HCT116 (cell line): ENCODE data around the gene PLEKHJ1. TPM values are rescaled to one million over a fixed set of nuclear protein-coding genes. Genes with fewer than 3 reads are reported as not detected.

Experiments used
- ATAC-seq: fragments of 200-7000 bp; cut with Tn5 transposase; 2 replicates; pipeline ENCODE4 v1.9.1; 2020; ENCODE audit warnings: mild to moderate bottlenecking, moderate library complexity
- BruUV-seq: library from RNA; stranded (reverse); fragments of 400-500 nt; replicated peaks from 2 replicates; lab custom pipeline; 2021; lab: Mats Ljungman, UMichigan
- CTCF ChIA-PET: fragments of 300-600 bp; sonication (Branson Sonifier 250); formaldehyde crosslinking; loops from one replicate; lab custom pipeline; 2021; ENCODE audit warnings: antibody characterized with exemption; lab: Charles Lee
- POLR2A ChIA-PET: fragments of 300-600, 350-600 bp; sonication (Branson Sonifier 250); formaldehyde crosslinking; loops from one replicate; lab custom pipeline; 2021; ENCODE audit warnings: antibody characterized with exemption; lab: Charles Lee
- RAD21 ChIA-PET, 2 experiments: fragments of 300-600 bp; sonication (Branson Sonifier 250); formaldehyde crosslinking; loops; one replicate each; lab custom pipeline; 2023; ENCODE audit warnings: low total read pairs in 2 of 2; ENCODE audit not compliant: uncharacterized antibody in 2 of 2, unreplicated experiment in 2 of 2, low non-redundant PET in 1 of 2; lab: Charles Lee
- DNase-seq: peaks from one replicate; pipeline ENCODE4 v3.0.0-alpha.2; 2010; ENCODE audit warnings: low read depth, low spot score
- H2AFZ ChIP-seq: fragments of 200-600 bp; shearing (Covaris generic), sonication (generic); 2 replicates; pipeline ENCODE4 v1.6.1; 2017; ENCODE audit warnings: low read depth, mixed run types, mixed read lengths, antibody characterized with exemption, low read length; ENCODE audit not compliant: poor library complexity, severe bottlenecking
- H3K27ac ChIP-seq: 2 replicates; pipeline ENCODE4 v1.5.1; 2012; ENCODE audit warnings: low read depth, low read length
- H3K27me3 ChIP-seq: fragments of 200-600 bp; sonication (generic); 2 replicates; pipeline ENCODE4 v1.6.1; 2016; ENCODE audit warnings: mixed run types, low read length, mixed read lengths; ENCODE audit not compliant: insufficient read depth
- H3K36me3 ChIP-seq, 2 experiments: fragments of 200-500 bp in 1 of 2; fragments of 200-600 bp in 1 of 2; sonication (Bioruptor generic) in 1 of 2; sonication (generic) in 1 of 2; 2 replicates each; pipeline versions ENCODE4 v1.5.1 to v1.6.1; 2014 to 2016; ENCODE audit warnings: low read length in 2 of 2, inconsistent platforms in 1 of 2, mixed read lengths in 1 of 2, mixed run types in 1 of 2; ENCODE audit not compliant: insufficient read depth in 2 of 2, control insufficient read depth in 1 of 2
- H3K4me1 ChIP-seq, 2 experiments: fragments of 200-600 bp in 1 of 2; sonication (generic) in 1 of 2; 2 replicates each; pipeline versions ENCODE4 v1.5.1 to v1.6.1; 2012 to 2017; ENCODE audit warnings: low read length in 2 of 2, inconsistent platforms in 1 of 2, mild to moderate bottlenecking in 1 of 2, mixed read lengths in 1 of 2, mixed run types in 1 of 2, moderate library complexity in 1 of 2; ENCODE audit not compliant: insufficient read depth in 2 of 2, control insufficient read depth in 1 of 2
- H3K4me2 ChIP-seq: fragments of 200-600 bp; sonication (generic); 2 replicates; pipeline ENCODE4 v1.6.1; 2017; ENCODE audit warnings: mixed run types, low read length, mixed read lengths
- H3K4me3 ChIP-seq, 2 experiments: fragments of 200-600 bp in 1 of 2; sonication (generic) in 1 of 2; replicated peaks in 1 of 2; 2 replicates each; pipeline ENCODE4 v1.5.1; 2011 to 2016; ENCODE audit warnings: low read length in 2 of 2, control low read depth in 1 of 2, low read depth in 1 of 2, mild to moderate bottlenecking in 1 of 2, mixed read lengths in 1 of 2, mixed run types in 1 of 2
- H3K79me2 ChIP-seq: fragments of 200-600 bp; sonication (generic); 2 replicates; pipeline ENCODE4 v1.6.1; 2017; ENCODE audit warnings: mild to moderate bottlenecking, mixed run types, low read length, moderate library complexity, mixed read lengths; ENCODE audit not compliant: insufficient read depth
- H3K9ac ChIP-seq: fragments of 200-600 bp; sonication (generic); 2 replicates; pipeline ENCODE4 v1.6.1; 2016; ENCODE audit warnings: low read length, mixed read lengths
- H3K9me2 ChIP-seq: fragments of 200-600 bp; sonication (generic), shearing (Covaris generic); 2 replicates; pipeline ENCODE4 v1.6.1; 2017; ENCODE audit warnings: mixed run types, mild to moderate bottlenecking, moderate library complexity; ENCODE audit not compliant: insufficient read depth
- H3K9me3 ChIP-seq, 2 experiments: fragments of 200-500 bp in 1 of 2; fragments of 200-600 bp in 1 of 2; sonication (Bioruptor generic) in 1 of 2; sonication (generic) in 1 of 2; 2 replicates each; pipeline ENCODE4 v1.6.1; 2014 to 2017; ENCODE audit warnings: low read length in 2 of 2, mixed read lengths in 2 of 2, inconsistent platforms in 1 of 2, low read depth in 1 of 2, mild to moderate bottlenecking in 1 of 2, mixed run types in 1 of 2, moderate library complexity in 1 of 2; ENCODE audit not compliant: control insufficient read depth in 1 of 2, insufficient read depth in 1 of 2
- H4K20me1 ChIP-seq: fragments of 200-600 bp; sonication (generic), shearing (Covaris generic); 2 replicates; pipeline ENCODE4 v1.6.1; 2017; ENCODE audit warnings: mixed run types, mild to moderate bottlenecking, moderate library complexity; ENCODE audit not compliant: insufficient read depth
- CBX3 ChIP-seq: IDR thresholded peaks from 2 replicates; pipeline ENCODE4 v1.6.1; 2012; ENCODE audit warnings: low read depth
- CEBPB ChIP-seq: IDR thresholded peaks from 2 replicates; pipeline ENCODE4 v1.6.1; 2012; ENCODE audit warnings: low read depth
- EGR1 ChIP-seq: IDR thresholded peaks from 2 replicates; pipeline ENCODE4 v1.6.1; 2012; ENCODE audit warnings: low read depth
- ELF1 ChIP-seq: IDR thresholded peaks from 2 replicates; pipeline ENCODE4 v1.6.1; 2012; ENCODE audit warnings: low read depth, borderline replicate concordance
- EZH2 ChIP-seq: fragments of 200-600 bp; sonication (generic); IDR thresholded peaks from 2 replicates; pipeline ENCODE4 v1.6.1; 2017; ENCODE audit warnings: antibody characterized with exemption, mixed run types
- EZH2phosphoT487 ChIP-seq: fragments of 200-600 bp; IDR thresholded peaks from 2 replicates; pipeline ENCODE4 v1.6.1; 2018; ENCODE audit warnings: antibody characterized with exemption, borderline replicate concordance
- FOSL1 ChIP-seq: IDR thresholded peaks from 2 replicates; pipeline ENCODE4 v1.6.1; 2012; ENCODE audit warnings: low read depth
- JUND ChIP-seq: IDR thresholded peaks from 2 replicates; pipeline ENCODE4 v1.6.1; 2012
- POLR2A ChIP-seq: IDR thresholded peaks from 2 replicates; pipeline ENCODE4 v1.7.0; 2011; ENCODE audit warnings: borderline replicate concordance; ENCODE audit not compliant: insufficient read depth, insufficient read length; ENCODE audit errors: extremely low read depth
- POLR2AphosphoS5 ChIP-seq: IDR thresholded peaks from 2 replicates; pipeline ENCODE4 v1.6.1; 2011; ENCODE audit warnings: mild to moderate bottlenecking, low read depth, low read length, moderate library complexity
- SIN3A ChIP-seq: IDR thresholded peaks from 2 replicates; pipeline ENCODE4 v1.6.1; 2012; ENCODE audit warnings: low read depth
- SP1 ChIP-seq: IDR thresholded peaks from 2 replicates; pipeline ENCODE4 v1.6.1; 2012; ENCODE audit warnings: low read depth
- SRF ChIP-seq: IDR thresholded peaks from 2 replicates; pipeline ENCODE4 v1.6.1; 2012; ENCODE audit warnings: low read depth
- TCF7L2 ChIP-seq: IDR thresholded peaks from 2 replicates; pipeline ENCODE4 v1.7.0; 2011; ENCODE audit warnings: borderline replicate concordance, inconsistent platforms; ENCODE audit not compliant: insufficient read depth, insufficient read length; ENCODE audit errors: extremely low read depth
- YY1 ChIP-seq: IDR thresholded peaks from 2 replicates; pipeline ENCODE4 v1.6.1; 2011; ENCODE audit warnings: low read length, low read depth, moderate library complexity, mild to moderate bottlenecking; ENCODE audit not compliant: insufficient replicate concordance; ENCODE audit errors: extremely low read depth
- ZFX ChIP-seq: fragments of 450-650 bp; IDR thresholded peaks from 2 replicates; pipeline ENCODE4 v1.6.1; 2017
- intact Hi-C: fragments of 100-400 bp; cut with micrococcal nuclease; formaldehyde crosslinking; loops from 2 replicates; pipeline ENCODE4 v1.10.0; 2022
- total RNA-seq: library from RNA; stranded (reverse); gene quantifications from one replicate; pipeline ENCODE4 v1.2.1, GENCODE V29; 2021; ENCODE audit not compliant: unreplicated experiment
- TF ChIP-seq, protein P1 (sequence below): IDR thresholded peaks from 2 replicates; pipeline ENCODE4 v1.6.1; 2011; ENCODE audit warnings: mild to moderate bottlenecking, low read length, moderate library complexity; ENCODE audit not compliant: insufficient replicate concordance; ENCODE audit errors: extremely low read depth
- TF ChIP-seq, protein P2 (sequence below), 3 experiments: fragments of 200-600 bp in 1 of 3; sonication (generic) in 1 of 3; IDR thresholded peaks in 2 of 3; conservative IDR thresholded peaks in 1 of 3; 2 replicates each; pipeline ENCODE4 v1.5.1; 2012 to 2017; ENCODE audit warnings: low read depth in 2 of 3, low read length in 2 of 3, antibody characterized with exemption in 1 of 3, borderline replicate concordance in 1 of 3, control low read depth in 1 of 3, mild to moderate bottlenecking in 1 of 3, mixed read lengths in 1 of 3, mixed run types in 1 of 3, moderate library complexity in 1 of 3; ENCODE audit not compliant: insufficient read depth in 1 of 3
- TF ChIP-seq, protein P3 (sequence below): IDR thresholded peaks from 2 replicates; pipeline ENCODE4 v1.6.1; 2012
- TF ChIP-seq, protein P4 (sequence below): IDR thresholded peaks from 2 replicates; pipeline ENCODE4 v1.6.1; 2012

Gene PLEKHJ1
- total RNA-seq, 1 experiment from 2014 or later = 88.2 TPM

DNA sequence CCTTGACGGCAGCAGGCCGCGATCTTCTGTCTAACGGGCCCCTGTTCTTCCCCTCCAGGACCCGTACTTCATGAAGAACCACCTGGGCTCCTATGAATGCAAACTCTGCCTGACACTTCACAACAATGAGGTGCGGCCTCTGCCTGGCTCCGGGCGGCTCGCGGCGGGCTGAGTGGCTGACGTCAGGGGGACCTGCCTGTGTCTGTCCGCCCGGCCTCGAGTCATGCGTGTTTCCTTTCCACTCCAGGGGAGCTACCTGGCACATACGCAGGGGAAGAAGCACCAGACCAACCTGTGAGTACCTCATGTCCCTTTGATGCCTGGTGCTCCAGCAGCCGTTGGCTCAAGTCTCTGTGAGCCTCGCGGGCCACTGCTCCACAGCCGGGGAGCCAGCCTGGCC lies 8.4 kb upstream of the PLEKHJ1 start:
- no peak for DNase-seq
- Histone ChIP-seq H3K79me2 (peaks cover 69% of the 10 kb centered on the region), H3K4me3 (no peak overlapping the region), H3K27ac (no peak overlapping the region), H3K9ac (no peak overlapping the region), H2AFZ (no peak overlapping the region), H3K9me3 (no peaks in the 10 kb centered on the region), H3K27me3 (no peaks in the 10 kb centered on the region), H3K9me2 (no peaks in the 10 kb centered on the region), H3K4me2 (no peak overlapping the region), H3K4me1 (peaks cover 0 to 17% of the 10 kb centered on the region in 2 experiments; a peak in 2 of 4 replicates), H4K20me1 (peaks cover 25% of the 10 kb centered on the region; the same call in 1 of the 2 replicates), H3K36me3 (peaks cover 44 to 82% of the 10 kb centered on the region in 2 experiments)
- POLR2A ChIA-PET = no interaction called here
- intact Hi-C loops = loop anchor here (2.0 kb wide), 1 partner anchor 14 kb away; no protein-coding TSS in a partner anchor
- TF ChIP-seq FOSL1 (no peak), SP1 (no peak), ZFX (no peak), EGR1 (no peak), CBX3 (no peak), CEBPB (no peak), YY1 (no peak), TCF7L2 (no peak), JUND (no peak), SIN3A (no peak), EZH2 (no peak), ELF1 (no peak), EZH2phosphoT487 (no peak), SRF (no peak), POLR2AphosphoS5 (no peak), POLR2A (no peak)
- TF ChIP-seq, protein P1, sequence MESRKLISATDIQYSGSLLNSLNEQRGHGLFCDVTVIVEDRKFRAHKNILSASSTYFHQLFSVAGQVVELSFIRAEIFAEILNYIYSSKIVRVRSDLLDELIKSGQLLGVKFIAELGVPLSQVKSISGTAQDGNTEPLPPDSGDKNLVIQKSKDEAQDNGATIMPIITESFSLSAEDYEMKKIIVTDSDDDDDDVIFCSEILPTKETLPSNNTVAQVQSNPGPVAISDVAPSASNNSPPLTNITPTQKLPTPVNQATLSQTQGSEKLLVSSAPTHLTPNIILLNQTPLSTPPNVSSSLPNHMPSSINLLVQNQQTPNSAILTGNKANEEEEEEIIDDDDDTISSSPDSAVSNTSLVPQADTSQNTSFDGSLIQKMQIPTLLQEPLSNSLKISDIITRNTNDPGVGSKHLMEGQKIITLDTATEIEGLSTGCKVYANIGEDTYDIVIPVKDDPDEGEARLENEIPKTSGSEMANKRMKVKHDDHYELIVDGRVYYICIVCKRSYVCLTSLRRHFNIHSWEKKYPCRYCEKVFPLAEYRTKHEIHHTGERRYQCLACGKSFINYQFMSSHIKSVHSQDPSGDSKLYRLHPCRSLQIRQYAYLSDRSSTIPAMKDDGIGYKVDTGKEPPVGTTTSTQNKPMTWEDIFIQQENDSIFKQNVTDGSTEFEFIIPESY = no peak
- TF ChIP-seq, protein P2, sequence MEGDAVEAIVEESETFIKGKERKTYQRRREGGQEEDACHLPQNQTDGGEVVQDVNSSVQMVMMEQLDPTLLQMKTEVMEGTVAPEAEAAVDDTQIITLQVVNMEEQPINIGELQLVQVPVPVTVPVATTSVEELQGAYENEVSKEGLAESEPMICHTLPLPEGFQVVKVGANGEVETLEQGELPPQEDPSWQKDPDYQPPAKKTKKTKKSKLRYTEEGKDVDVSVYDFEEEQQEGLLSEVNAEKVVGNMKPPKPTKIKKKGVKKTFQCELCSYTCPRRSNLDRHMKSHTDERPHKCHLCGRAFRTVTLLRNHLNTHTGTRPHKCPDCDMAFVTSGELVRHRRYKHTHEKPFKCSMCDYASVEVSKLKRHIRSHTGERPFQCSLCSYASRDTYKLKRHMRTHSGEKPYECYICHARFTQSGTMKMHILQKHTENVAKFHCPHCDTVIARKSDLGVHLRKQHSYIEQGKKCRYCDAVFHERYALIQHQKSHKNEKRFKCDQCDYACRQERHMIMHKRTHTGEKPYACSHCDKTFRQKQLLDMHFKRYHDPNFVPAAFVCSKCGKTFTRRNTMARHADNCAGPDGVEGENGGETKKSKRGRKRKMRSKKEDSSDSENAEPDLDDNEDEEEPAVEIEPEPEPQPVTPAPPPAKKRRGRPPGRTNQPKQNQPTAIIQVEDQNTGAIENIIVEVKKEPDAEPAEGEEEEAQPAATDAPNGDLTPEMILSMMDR (IDR thresholded peaks at IDR 0.05 in 2 of 3, conservative IDR thresholded peaks at IDR 0.05 in 1 of 3; ENCODE audit: borderline replicate concordance in 1 of 3, insufficient read depth in 1 of 3, low read depth in 2 of 3, low read length in 2 of 3) = no peak
- TF ChIP-seq, protein P3, sequence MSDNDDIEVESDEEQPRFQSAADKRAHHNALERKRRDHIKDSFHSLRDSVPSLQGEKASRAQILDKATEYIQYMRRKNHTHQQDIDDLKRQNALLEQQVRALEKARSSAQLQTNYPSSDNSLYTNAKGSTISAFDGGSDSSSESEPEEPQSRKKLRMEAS = no peak
- TF ChIP-seq, protein P4, sequence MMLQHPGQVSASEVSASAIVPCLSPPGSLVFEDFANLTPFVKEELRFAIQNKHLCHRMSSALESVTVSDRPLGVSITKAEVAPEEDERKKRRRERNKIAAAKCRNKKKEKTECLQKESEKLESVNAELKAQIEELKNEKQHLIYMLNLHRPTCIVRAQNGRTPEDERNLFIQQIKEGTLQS = no peak
- CTCF ChIA-PET = no interaction called here
- ATAC-seq = no peak
- no TSS peak for BruUV-seq
- RAD21 ChIA-PET = no interaction called here
